ENCODE data around the gene EPAS1. TPM values are rescaled to one million over a fixed set of nuclear protein-coding genes. Genes with fewer than 3 reads are reported as not detected.

The EPAS1 gene
- total RNA-seq, 1 experiment from 2014 or later = 8.5 TPM

DNA sequence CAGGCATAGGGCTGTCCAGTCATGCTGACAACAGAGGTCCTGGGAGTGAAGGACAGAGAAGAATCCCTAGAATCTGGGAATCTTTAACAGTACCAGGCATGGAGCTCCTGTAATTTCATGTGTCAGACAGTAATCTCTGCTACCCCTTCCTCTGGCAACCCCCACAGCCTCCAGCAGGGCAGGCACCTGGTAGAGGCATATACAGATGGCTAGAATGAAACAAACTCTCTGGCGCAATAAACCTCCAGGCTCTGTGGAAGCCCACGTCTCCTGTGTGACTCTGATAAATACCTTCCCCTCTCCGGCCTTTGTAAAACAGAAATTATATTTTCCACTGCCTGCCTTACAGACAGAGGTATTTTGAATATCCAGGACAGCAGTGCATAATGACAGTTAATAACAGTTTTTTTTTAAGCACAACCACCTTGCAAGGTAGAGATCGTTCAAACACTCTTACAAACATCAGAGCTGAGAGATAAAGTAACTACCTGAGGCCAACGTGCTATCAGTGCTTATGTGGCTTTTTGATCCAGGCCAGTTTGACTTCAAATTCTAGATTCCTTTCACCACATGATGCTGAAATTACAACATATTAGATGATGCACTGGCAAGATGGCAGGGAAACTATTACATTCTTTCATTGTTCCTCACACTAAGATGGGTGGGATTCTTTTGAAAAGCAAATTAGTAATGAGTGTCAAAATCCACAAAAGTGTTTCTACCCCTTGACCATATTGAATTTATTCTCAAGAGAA is 134.5 kb downstream of the EPAS1 start:
- Mint-ChIP-seq H3K27me3 (ENCODE audit: low read depth) (peaks cover 3% of the 10 kb centered on the region), H3K36me3 (no peaks in the 10 kb centered on the region; the same call in 1 of the 2 replicates), H3K27ac (no peak overlapping the region), H3K9me3 (peaks cover 9% of the 10 kb centered on the region), H3K4me3 (no peak overlapping the region), H3K4me1 (peaks cover 14% of the 10 kb centered on the region)
- no peak for TF ChIP-seq HMGXB4 (CRISPR knock-in tag; IDR thresholded peaks at IDR 0.05)
- TF ChIP-seq, protein P1, sequence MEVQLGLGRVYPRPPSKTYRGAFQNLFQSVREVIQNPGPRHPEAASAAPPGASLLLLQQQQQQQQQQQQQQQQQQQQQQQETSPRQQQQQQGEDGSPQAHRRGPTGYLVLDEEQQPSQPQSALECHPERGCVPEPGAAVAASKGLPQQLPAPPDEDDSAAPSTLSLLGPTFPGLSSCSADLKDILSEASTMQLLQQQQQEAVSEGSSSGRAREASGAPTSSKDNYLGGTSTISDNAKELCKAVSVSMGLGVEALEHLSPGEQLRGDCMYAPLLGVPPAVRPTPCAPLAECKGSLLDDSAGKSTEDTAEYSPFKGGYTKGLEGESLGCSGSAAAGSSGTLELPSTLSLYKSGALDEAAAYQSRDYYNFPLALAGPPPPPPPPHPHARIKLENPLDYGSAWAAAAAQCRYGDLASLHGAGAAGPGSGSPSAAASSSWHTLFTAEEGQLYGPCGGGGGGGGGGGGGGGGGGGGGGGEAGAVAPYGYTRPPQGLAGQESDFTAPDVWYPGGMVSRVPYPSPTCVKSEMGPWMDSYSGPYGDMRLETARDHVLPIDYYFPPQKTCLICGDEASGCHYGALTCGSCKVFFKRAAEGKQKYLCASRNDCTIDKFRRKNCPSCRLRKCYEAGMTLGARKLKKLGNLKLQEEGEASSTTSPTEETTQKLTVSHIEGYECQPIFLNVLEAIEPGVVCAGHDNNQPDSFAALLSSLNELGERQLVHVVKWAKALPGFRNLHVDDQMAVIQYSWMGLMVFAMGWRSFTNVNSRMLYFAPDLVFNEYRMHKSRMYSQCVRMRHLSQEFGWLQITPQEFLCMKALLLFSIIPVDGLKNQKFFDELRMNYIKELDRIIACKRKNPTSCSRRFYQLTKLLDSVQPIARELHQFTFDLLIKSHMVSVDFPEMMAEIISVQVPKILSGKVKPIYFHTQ (CRISPR knock-in tag; IDR thresholded peaks at IDR 0.05) = no peak
- POLR2A ChIA-PET = no interaction called here
- no peak for DNase-seq (ENCODE audit: low spot score)
- CTCF ChIA-PET = no interaction called here
- no peak for ATAC-seq

DNA sequence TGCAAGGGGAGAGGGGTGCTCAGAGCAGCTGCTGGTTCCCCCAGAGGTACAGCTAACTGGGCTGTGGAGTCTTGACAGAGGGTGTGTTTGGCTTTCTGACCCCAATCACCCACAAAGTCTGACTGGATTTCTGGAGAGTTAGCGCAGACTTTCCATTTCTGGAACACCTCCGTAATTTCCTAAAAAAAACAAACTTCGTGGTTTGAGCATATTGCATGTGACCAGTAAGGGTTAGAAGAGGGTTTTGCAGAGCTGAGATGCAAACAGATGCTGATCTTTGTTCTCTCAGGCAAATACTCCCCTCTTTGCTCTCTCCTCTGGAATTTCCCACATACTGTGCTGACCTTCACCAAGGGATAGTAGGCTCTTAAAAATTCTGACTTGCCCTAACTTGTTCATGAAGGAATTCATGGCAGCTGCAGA is 137.7 kb downstream of the EPAS1 start:
- Mint-ChIP-seq H3K27ac (peak overlapping the region; percentile 83), H3K4me3 (no peak overlapping the region), H3K9me3 (peaks cover 6% of the 10 kb centered on the region; the same call in 1 of the 2 replicates), H3K27me3 (ENCODE audit: low read depth) (peaks cover 3% of the 10 kb centered on the region), H3K4me1 (peaks cover 14% of the 10 kb centered on the region), H3K36me3 (no peaks in the 10 kb centered on the region)
- ChIA-PET POLR2A (interaction anchor here (0.6 kb wide), 1 partner anchor 14 kb away, joined by 3 read pairs; no protein-coding TSS in a partner anchor), CTCF (no interaction called here)
- ATAC-seq = peak; percentile 72
- DNase-seq (ENCODE audit: low spot score) = no peak
- TF ChIP-seq ZNF671 (CRISPR knock-in tag; IDR thresholded peaks at IDR 0.05) = no peak
- TF ChIP-seq ZNF425 (CRISPR knock-in tag; conservative IDR thresholded peaks at IDR 0.05) = no peak
- TF ChIP-seq ZNF138 (CRISPR knock-in tag; conservative IDR thresholded peaks at IDR 0.05) = no peak
- TF ChIP-seq SMAD4 (CRISPR knock-in tag; IDR thresholded peaks at IDR 0.05) = no peak
- no peak for TF ChIP-seq USF1 (CRISPR knock-in tag; IDR thresholded peaks at IDR 0.05)
- no peak for TF ChIP-seq ZNF317 (CRISPR knock-in tag; IDR thresholded peaks at IDR 0.05; ENCODE audit: borderline replicate concordance, low read depth)
- no peak for TF ChIP-seq NFYB (CRISPR knock-in tag; conservative IDR thresholded peaks at IDR 0.05; ENCODE audit: low read depth)
- TF ChIP-seq, protein P2, sequence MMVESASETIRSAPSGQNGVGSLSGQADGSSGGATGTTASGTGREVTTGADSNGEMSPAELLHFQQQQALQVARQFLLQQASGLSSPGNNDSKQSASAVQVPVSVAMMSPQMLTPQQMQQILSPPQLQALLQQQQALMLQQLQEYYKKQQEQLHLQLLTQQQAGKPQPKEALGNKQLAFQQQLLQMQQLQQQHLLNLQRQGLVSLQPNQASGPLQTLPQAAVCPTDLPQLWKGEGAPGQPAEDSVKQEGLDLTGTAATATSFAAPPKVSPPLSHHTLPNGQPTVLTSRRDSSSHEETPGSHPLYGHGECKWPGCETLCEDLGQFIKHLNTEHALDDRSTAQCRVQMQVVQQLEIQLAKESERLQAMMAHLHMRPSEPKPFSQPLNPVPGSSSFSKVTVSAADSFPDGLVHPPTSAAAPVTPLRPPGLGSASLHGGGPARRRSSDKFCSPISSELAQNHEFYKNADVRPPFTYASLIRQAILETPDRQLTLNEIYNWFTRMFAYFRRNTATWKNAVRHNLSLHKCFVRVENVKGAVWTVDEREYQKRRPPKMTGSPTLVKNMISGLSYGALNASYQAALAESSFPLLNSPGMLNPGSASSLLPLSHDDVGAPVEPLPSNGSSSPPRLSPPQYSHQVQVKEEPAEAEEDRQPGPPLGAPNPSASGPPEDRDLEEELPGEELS (CRISPR knock-in tag; IDR thresholded peaks at IDR 0.05) = no peak
- TF ChIP-seq CREM (CRISPR knock-in tag; IDR thresholded peaks at IDR 0.05) = no peak
- no peak for TF ChIP-seq TCF7 (CRISPR knock-in tag; IDR thresholded peaks at IDR 0.05; ENCODE audit: low read depth)
- TF ChIP-seq CBFB (CRISPR knock-in tag; IDR thresholded peaks at IDR 0.05; ENCODE audit: low read depth) = no peak
- no peak for TF ChIP-seq EMX1 (CRISPR knock-in tag; IDR thresholded peaks at IDR 0.05)

Data from WTC11 (cell line).